Heart left ventricle (tissue), 16 donors: ENCODE measurements around the gene FOS. TPM values are rescaled to one million over a fixed set of nuclear protein-coding genes. Genes with fewer than 3 reads are reported as not detected.

Source experiments
- ATAC-seq, 4 donors: fragments of 200-7000 bp; cut with Tn5 transposase; one replicate each; pipeline ENCODE4 v1.9.1; 2020 to 2022; ENCODE audit warnings: moderate library complexity in 4 of 4, mild to moderate bottlenecking in 3 of 4, moderate number of reproducible peaks in 1 of 4
- DNase-seq, 5 donors: peaks; one replicate each; pipeline ENCODE4 v3.0.0-alpha.2; 2020
- H3K27ac ChIP-seq, 12 donors: fragments of 200-600 bp; sonication (generic) in 4 of 12; one replicate each; pipeline versions ENCODE4 v1.5.0 to v1.8.0; 2016 to 2022; ENCODE audit warnings: mild to moderate bottlenecking in 2 of 12
- H3K27me3 ChIP-seq, 9 donors: fragments of 200-600 bp; sonication (generic) in 2 of 9; one replicate each; pipeline versions ENCODE4 v1.5.1 to v1.8.0; 2016 to 2022; ENCODE audit warnings: mild to moderate bottlenecking in 3 of 9
- H3K36me3 ChIP-seq, 9 donors: fragments of 200-600 bp; sonication (generic) in 2 of 9; one replicate each; pipeline versions ENCODE4 v1.5.0 to v1.8.0; 2018 to 2022; ENCODE audit warnings: mild to moderate bottlenecking in 2 of 9
- H3K4me1 ChIP-seq, 12 donors: fragments of 200-600 bp; sonication (generic) in 4 of 12; one replicate each; pipeline versions ENCODE4 v1.5.0 to v1.8.0; 2016 to 2022; ENCODE audit warnings: mild to moderate bottlenecking in 3 of 12
- H3K4me3 ChIP-seq, 12 donors: fragments of 200-600 bp; sonication (generic) in 4 of 12; one replicate each; pipeline versions ENCODE4 v1.5.0 to v1.8.0; 2017 to 2022; ENCODE audit warnings: mild to moderate bottlenecking in 9 of 12, moderate library complexity in 4 of 12
- H3K9me3 ChIP-seq, 12 donors: fragments of 200-600 bp; sonication (generic) in 4 of 12; one replicate each; pipeline versions ENCODE4 v1.5.0 to v1.8.0; 2016 to 2022; ENCODE audit warnings: mild to moderate bottlenecking in 1 of 12
- CTCF ChIP-seq, 12 donors: fragments of 200-600 bp; sonication (generic) in 4 of 12; IDR thresholded peaks; one replicate each; pipeline versions ENCODE4 v1.5.0 to v1.8.0; 2018 to 2022; ENCODE audit warnings: antibody characterized with exemption in 12 of 12, mild to moderate bottlenecking in 5 of 12
- POLR2A ChIP-seq, 2 donors: fragments of 450-650 bp; IDR thresholded peaks; one replicate each; pipeline ENCODE4 v1.6.1; 2017; ENCODE audit warnings: antibody characterized with exemption in 2 of 2, mild to moderate bottlenecking in 2 of 2, moderate library complexity in 2 of 2
- WGBS, 4 donors: extraction: QIAGEN DNeasy Blood & Tissue Kit in 2 of 4; methylation state at CpG; one replicate each; pipeline versions ENCODE4 v1.1.5 to v1.1.7; 2013 to 2018; 5-methylcytosine and 5-hydroxymethylcytosine counted together
- intact Hi-C, 10 donors: fragments of 100-400 bp; cut with DNase I; formaldehyde crosslinking; loops; one replicate each; pipeline versions ENCODE4 v1.11.1 to v1.14.2; 2022
- polyA plus RNA-seq, 2 donors: library from polyadenylated mRNA; stranded (reverse); fragments of 200-250 nt; gene quantifications; one replicate each; pipeline ENCODE4 v1.2.3, GENCODE V29; 2013
- total RNA-seq, 9 donors: library from RNA; depleted of rRNA in 2 of 9; stranded (reverse); fragments of >200 nt in 2 of 9; fragmentation: NEBNext Ultra II Directional in 3 of 9; extraction: Animal tissue kit (Norgen Biotek cat#: 25700) in 3 of 9; gene quantifications; one replicate each; pipeline versions ENCODE4 v1.1.0 to v1.2.4, GENCODE V29; 2016 to 2023
- donor health status: ischemic (EF 13 %, LVEDD 7.1; RV severe dilation, severe dysfunction).
- donor health status: healthy with polysubstance abuse.
- donor health status: DM: no; HTN: yes; CAD: no.
- donor health status: DM: no; HTN: no; CAD: no.
- donor health status: ischemic (EF 25% LVEDD 6.9; RV normal size, moderate dysfunction).
- donor health status: ischemic (EF 25% LVEDD 5.7; RV mildly dilated, moderate dysfunction).
- donor health status: healthy.
- donor health status: DM: yes; HTN: yes; CAD: no.
- donor health status: ischemic (EF 35%, LVEDD 5.7; RV mildly dilated, moderate dysfunction).
- donor health status: nonischemic (EF 11% LVEDD 7.7; RV severe dilation, severe dysfunction).
- donor health status: DM: yes; HTN: yes; CAD: no.
- donor health status: PGD.
- donor health status: ischemic (EF 29% LVEDD 5.4; RV normal size, mild dysfunction).
- donor health status: nonischemic (EF 23%, LVEDD 6.1; RV moderate dilation, normal function).

Gene FOS
- total and polyA plus RNA-seq, 11 donors, result 6.5 to 549 (median 28.6) TPM

GRCh38 chr14:75267141-75267721 lies 11.4 kb upstream of the FOS start:
- H3K4me1 ChIP-seq, result peaks cover 0 to 28% (median 13%) of the 10 kb centered on the region in 12 donors
- TF ChIP-seq POLR2A (IDR thresholded peaks at IDR 0.05) (no peak), CTCF (IDR thresholded peaks at IDR 0.05) (no peak)
- no peaks in the 10 kb centered on the region for H3K9me3 ChIP-seq
- ATAC-seq (peak in 2 of 4 donors; percentile 46 to 56), DNase-seq (no peak)
- H3K36me3 ChIP-seq, result no peaks in the 10 kb centered on the region
- 50 to 59% (median 53%) methylated on average over 3 of the region's 3 CpGs for WGBS, 4 donors
- H3K27ac ChIP-seq, result peak overlapping the region in 11 of 12 donors; percentile 1 to 77 (median 60)
- no peaks in the 10 kb centered on the region for H3K27me3 ChIP-seq
- intact Hi-C loops, result no loop called here
- H3K4me3 ChIP-seq, result no peak overlapping the region

- DNase-seq (no peak), ATAC-seq (no peak)
- no peaks in the 10 kb centered on the region for H3K9me3 ChIP-seq
- intact Hi-C loops, result no loop called here
- peak overlapping the region in 1 of 12 donors; percentile 10 for H3K27ac ChIP-seq
- no peaks in the 10 kb centered on the region for H3K36me3 ChIP-seq
- no peaks in the 10 kb centered on the region for H3K27me3 ChIP-seq
- H3K4me1 ChIP-seq, result peaks cover 0 to 43% (median 20%) of the 10 kb centered on the region in 12 donors
- TF ChIP-seq POLR2A (IDR thresholded peaks at IDR 0.05) (no peak), CTCF (IDR thresholded peaks at IDR 0.05) (no peak)
- WGBS, 4 donors, result 85 to 90% (median 87%) methylated on average over 7 of the region's 7 CpGs
- H3K4me3 ChIP-seq, result no peak overlapping the region
Observed at GRCh38 chr14:75268633-75269550, 9.7 kb upstream of the FOS start.

GRCh38 chr14:75271514-75271913 lies 7.1 kb upstream of the FOS start:
- no peaks in the 10 kb centered on the region for H3K36me3 ChIP-seq
- WGBS, 4 donors, result 94 to 98% (median 96%) methylated on average over 9 of the region's 9 CpGs
- no peak overlapping the region for H3K27ac ChIP-seq
- H3K27me3 ChIP-seq, result no peaks in the 10 kb centered on the region
- intact Hi-C loops, result no loop called here
- no peaks in the 10 kb centered on the region for H3K9me3 ChIP-seq
- TF ChIP-seq POLR2A (IDR thresholded peaks at IDR 0.05), result no peak
- TF ChIP-seq CTCF (IDR thresholded peaks at IDR 0.05), result no peak
- no peak overlapping the region for H3K4me3 ChIP-seq
- DNase-seq, result no peak
- no peak for ATAC-seq
- H3K4me1 ChIP-seq, result peaks cover 6 to 68% (median 26%) of the 10 kb centered on the region in 12 donors
